Activated CD4-positive, alpha-beta T cell treated with anti-CD3 and anti-CD28 coated beads, Interleukin-2, amount 50 U/mL, for 1 hour (primary cell): ENCODE measurements around the gene RYR1.
"Not testable (repeated sequence)": the region's sequence is repeated elsewhere in the genome, so short reads cannot be mapped to it uniquely, and the experiment has no call there.

Experiments
- DNase-seq: peaks from one replicate; pipeline ENCODE4 v3.0.0-alpha.2; 2020

RYR1 gene

GRCh38 chr19:38400361-38400760, 33.1 kb upstream of the RYR1 start:
- no peak for DNase-seq

DNA sequence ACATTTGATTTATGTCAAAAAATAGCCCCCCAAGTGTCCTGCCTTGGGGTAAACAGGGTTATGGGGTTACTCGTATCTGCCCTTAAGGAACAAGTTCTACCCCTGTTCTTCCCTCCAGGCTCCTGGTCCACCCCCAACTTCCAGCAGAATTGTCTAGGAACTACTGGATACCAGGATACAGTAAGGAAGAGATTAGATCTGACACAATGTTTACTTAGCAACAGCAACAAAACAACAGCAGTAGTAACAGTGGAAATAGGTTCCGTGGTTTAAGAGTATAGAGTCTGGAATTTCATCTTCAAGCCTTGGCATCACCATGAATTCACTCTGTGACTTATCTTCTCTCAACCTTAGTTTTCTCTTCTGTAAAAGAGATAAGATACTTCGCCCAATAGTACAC, 32.3 kb upstream of the RYR1 start:
- no peak for DNase-seq

- no peak for DNase-seq
These were observed 30.9 kb upstream of the RYR1 start for GRCh38 chr19:38402623-38402966.

- peak; percentile 97 for DNase-seq
These were observed 30.4 kb upstream of the RYR1 start, which contains the start of gene FAM98C for GRCh38 chr19:38402967-38403674. Gene FAM98C (plus strand): TSS chr19:38403093. CDS start chr19:38403154, 61 bp downstream.

- DNase-seq: no peak
These were observed 28.6 kb upstream of the RYR1 start for GRCh38 chr19:38404858-38405257.

DNA sequence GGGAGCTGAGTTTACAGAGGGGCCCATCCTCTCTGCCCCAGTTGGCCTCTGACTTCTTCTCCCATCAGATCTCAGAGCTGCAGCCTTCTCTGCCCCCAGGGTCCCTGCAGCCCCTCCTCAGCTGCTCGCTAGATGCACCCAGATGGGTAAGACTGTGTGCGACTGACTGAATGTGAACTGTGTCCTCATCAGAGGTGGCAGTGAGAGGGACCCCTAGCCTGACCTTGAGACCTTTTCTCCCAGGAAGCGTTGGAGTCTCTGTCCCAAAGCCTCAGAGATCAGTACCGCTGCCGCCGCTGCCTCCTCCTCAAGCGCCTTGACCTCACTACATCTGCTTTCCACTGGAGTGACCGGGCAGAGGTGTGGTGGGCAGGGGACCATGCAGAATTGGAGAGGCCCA, 28.2 kb upstream of the RYR1 start:
- no peak for DNase-seq

GRCh38 chr19:38409631-38410133, 23.8 kb upstream of the RYR1 start:
- DNase-seq: no peak

DNA sequence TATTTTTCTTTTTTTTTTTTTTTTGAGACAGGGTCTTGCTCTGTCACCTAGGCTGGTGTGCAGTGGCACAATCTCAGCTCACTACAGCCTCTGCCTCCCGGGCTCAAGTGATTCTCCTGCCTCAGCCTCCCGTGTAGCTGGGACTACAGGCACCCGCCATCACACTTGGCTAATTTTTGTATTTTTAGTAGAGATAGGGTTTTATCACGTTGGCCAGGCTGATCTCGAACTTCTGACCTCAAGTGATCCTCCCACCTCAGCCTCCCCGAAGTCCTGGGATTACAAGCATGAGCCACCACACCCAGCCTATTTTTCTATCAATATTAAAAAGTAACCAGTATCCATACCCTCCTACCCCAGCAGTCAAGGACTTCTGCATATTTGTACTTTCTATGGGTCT, 23.1 kb upstream of the RYR1 start:
- not testable (repeated sequence) for DNase-seq

GRCh38 chr19:38411041-38411712, 22.3 kb upstream of the RYR1 start:
- no peak for DNase-seq

GRCh38 chr19:38411898-38412297, 21.6 kb upstream of the RYR1 start:
- DNase-seq: not testable (repeated sequence)

DNA sequence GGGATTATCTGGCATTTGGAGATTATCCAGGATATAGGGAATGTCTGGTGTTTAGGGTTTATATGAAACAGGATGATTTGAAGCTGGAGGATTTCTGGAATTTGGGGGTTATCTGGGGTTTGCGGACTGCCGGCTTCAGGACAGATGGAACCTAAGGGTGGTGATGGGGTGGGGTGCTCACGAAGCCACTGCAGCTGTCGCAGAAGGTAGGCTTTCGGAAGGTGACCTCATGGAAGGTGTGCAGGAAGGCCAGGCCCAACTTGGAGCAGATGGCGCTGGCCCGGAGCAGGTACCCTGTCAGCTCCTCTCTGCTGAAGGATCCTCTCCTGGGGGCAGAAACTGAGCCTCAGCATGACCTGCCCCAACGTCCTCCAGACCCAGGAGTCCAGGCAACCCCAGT, 21.0 kb upstream of the RYR1 start:
- no peak for DNase-seq

DNA sequence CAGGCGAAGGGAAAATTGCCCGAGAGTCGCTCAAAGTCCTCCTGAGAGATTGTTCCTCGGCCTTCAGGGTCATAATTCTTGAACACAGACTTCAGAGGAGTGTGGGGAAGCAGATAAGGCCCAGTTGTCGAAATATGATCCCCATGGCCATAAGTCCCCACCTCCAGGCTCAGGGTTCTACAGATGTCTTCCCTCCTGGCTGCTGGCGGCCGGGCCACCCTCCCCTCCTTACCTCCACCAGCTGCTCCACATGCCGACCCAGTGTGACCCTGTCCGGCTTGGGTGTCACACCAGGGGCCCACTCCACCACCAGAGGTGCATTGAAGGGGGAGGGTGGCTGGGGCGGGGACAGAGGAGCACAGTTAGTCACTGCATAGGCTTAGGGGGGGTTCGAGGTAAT, 20.5 kb upstream of the RYR1 start:
- DNase-seq: no peak

- DNase-seq: no peak
These were observed 20.1 kb upstream of the RYR1 start for GRCh38 chr19:38413416-38413815.

DNA sequence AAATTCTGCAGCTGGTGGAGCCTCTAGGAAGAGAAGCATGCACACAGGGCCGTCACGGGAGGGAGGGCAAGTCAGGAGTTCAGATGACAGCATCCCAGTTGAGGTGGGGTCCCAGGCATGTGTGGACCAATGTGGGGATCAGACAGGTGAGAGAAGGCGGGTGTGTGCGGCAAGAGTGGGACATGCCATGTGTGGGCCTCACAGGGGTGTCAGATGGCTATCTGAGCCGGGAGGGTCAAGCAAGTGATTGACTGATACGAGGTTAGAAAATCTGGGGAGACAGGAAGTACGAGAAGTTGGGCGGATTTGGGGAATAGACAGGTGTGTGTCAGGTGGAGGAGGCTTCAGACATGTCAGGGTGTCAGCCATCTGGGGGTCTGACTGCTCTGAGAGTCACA, 16.3 kb upstream of the RYR1 start:
- no peak for DNase-seq

- DNase-seq: peak; percentile 40
These were observed 15.7 kb upstream of the RYR1 start for GRCh38 chr19:38417544-38418506.

- DNase-seq: no peak
These were observed 12.6 kb upstream of the RYR1 start for GRCh38 chr19:38420935-38421334.

DNA sequence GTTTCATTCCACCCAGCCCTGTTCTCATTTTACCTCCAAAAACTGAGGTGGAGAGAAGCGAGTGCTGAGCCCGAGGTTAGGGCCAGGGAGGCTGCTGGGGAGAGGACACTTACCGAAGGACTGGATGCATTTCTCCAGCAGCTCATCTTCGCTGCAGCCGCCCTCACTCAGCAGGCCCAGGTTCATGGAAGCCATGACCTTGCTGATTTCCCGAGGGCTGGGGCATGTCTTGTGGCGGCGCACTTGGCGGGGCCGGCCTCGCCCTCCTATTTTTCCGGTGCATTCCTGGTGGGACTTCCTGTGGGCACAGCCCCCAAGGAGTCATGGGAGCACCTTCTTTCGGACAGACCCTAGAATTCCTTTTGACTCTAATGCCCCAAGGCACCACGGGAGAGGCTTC, 11.6 kb upstream of the RYR1 start:
- DNase-seq: no peak

GRCh38 chr19:38422438-38422837, 11.1 kb upstream of the RYR1 start:
- DNase-seq: no peak

GRCh38 chr19:38424272-38424671, 9.2 kb upstream of the RYR1 start:
- DNase-seq: no peak

GRCh38 chr19:38425222-38425809, 8.2 kb upstream of the RYR1 start:
- no peak for DNase-seq

GRCh38 chr19:38425810-38426466, 7.6 kb upstream of the RYR1 start, which contains the start of gene RASGRP4:
Gene RASGRP4 (minus strand): TSS chr19:38426219. CDS start chr19:38426091, 128 bp downstream.
- no peak for DNase-seq

DNA sequence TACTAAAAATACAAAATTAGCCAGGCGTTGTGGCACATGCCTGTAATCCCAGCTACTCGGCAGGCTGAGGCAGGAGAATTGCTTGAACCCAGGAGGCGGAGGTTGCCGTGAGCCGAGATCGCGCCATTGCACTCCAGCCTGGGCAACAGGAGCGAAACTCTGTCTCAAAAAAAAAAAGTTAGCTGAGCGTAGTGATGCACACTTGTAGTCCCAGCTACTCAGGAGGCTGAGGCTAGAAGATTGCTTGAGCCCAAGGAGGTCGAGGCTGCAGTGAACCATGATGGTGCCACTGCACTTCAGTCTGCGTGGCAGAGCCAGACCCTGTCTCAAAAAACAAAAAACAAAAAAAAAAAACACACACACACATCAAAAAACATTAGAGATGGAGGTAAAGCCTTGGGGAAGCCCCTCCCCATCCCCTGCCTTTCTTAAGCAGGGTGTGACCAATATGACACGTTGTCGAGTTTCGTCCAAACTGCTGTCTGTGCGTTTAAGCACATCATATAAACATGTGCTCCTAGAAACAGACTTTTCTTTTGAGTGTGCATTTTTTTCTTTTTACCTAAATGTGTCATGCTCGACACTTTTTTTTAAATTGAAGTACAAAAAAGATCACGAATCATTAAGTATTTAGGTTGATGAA, 6.3 kb upstream of the RYR1 start:
- not testable (repeated sequence) for DNase-seq
